ENCODE measurements around the gene ZBTB8A.
"Not testable (repeated sequence)": the region's sequence is repeated elsewhere in the genome, so short reads cannot be mapped to it uniquely, and the experiment has no call there.

Gene ZBTB8A

GRCh38 chr1:32503153-32503552, 36.1 kb upstream of the ZBTB8A start:
- FAIRE-seq (no peak), DNase-seq (ENCODE audit: insufficient read length, low spot score) (no peak)
- TF ChIP-seq POLR2A (IDR thresholded peaks at IDR 0.05; ENCODE audit: low read depth, low read length) (no peak), POU2F2 (IDR thresholded peaks at IDR 0.05; ENCODE audit: low read depth, low read length) (no peak), TAF1 (IDR thresholded peaks at IDR 0.05; ENCODE audit: low read depth, low read length) (no peak), POLR2AphosphoS5 (IDR thresholded peaks at IDR 0.05; ENCODE audit: low read depth, low read length) (no peak), SPI1 (IDR thresholded peaks at IDR 0.05; ENCODE audit: low read depth, low read length) (no peak)

GRCh38 chr1:32507021-32507420, 32.2 kb upstream of the ZBTB8A start:
- no peak for FAIRE-seq
- no peak for DNase-seq (ENCODE audit: insufficient read length, low spot score)
- TF ChIP-seq SPI1 (IDR thresholded peaks at IDR 0.05; ENCODE audit: low read depth, low read length) (no peak), PAX5 (IDR thresholded peaks at IDR 0.05; ENCODE audit: insufficient read depth, low read length, severe bottlenecking) (no peak), POLR2AphosphoS5 (IDR thresholded peaks at IDR 0.05; ENCODE audit: low read depth, low read length) (no peak), TAF1 (IDR thresholded peaks at IDR 0.05; ENCODE audit: low read depth, low read length) (no peak), POU2F2 (IDR thresholded peaks at IDR 0.05; ENCODE audit: low read depth, low read length) (no peak), POLR2A (IDR thresholded peaks at IDR 0.05; ENCODE audit: low read depth, low read length) (no peak)

GRCh38 chr1:32508761-32509160, 30.5 kb upstream of the ZBTB8A start:
- DNase-seq (ENCODE audit: insufficient read length, low spot score) (no peak), FAIRE-seq (no peak)
- TF ChIP-seq SPI1 (IDR thresholded peaks at IDR 0.05; ENCODE audit: low read depth, low read length) (no peak), POLR2A (IDR thresholded peaks at IDR 0.05; ENCODE audit: low read depth, low read length) (no peak), POLR2AphosphoS5 (IDR thresholded peaks at IDR 0.05; ENCODE audit: low read depth, low read length) (no peak), POU2F2 (IDR thresholded peaks at IDR 0.05; ENCODE audit: low read depth, low read length) (no peak), PAX5 (IDR thresholded peaks at IDR 0.05; ENCODE audit: insufficient read depth, low read length, severe bottlenecking) (no peak), TAF1 (IDR thresholded peaks at IDR 0.05; ENCODE audit: low read depth, low read length) (no peak)

GRCh38 chr1:32509939-32510338, 29.3 kb upstream of the ZBTB8A start:
- FAIRE-seq (no peak), DNase-seq (ENCODE audit: insufficient read length, low spot score) (no peak)
- TF ChIP-seq POU2F2 (IDR thresholded peaks at IDR 0.05; ENCODE audit: low read depth, low read length): no peak
- no peak for TF ChIP-seq SPI1 (IDR thresholded peaks at IDR 0.05; ENCODE audit: low read depth, low read length)
- no peak for TF ChIP-seq TAF1 (IDR thresholded peaks at IDR 0.05; ENCODE audit: low read depth, low read length)
- no peak for TF ChIP-seq PAX5 (IDR thresholded peaks at IDR 0.05; ENCODE audit: insufficient read depth, low read length, severe bottlenecking)
- TF ChIP-seq POLR2AphosphoS5 (IDR thresholded peaks at IDR 0.05; ENCODE audit: low read depth, low read length): no peak
- TF ChIP-seq POLR2A (IDR thresholded peaks at IDR 0.05; ENCODE audit: low read depth, low read length): no peak

- FAIRE-seq (no peak), DNase-seq (ENCODE audit: insufficient read length, low spot score) (no peak)
- TF ChIP-seq POLR2AphosphoS5 (IDR thresholded peaks at IDR 0.05; ENCODE audit: low read depth, low read length) (no peak), TAF1 (IDR thresholded peaks at IDR 0.05; ENCODE audit: low read depth, low read length) (no peak), PAX5 (IDR thresholded peaks at IDR 0.05; ENCODE audit: insufficient read depth, low read length, severe bottlenecking) (no peak), SPI1 (IDR thresholded peaks at IDR 0.05; ENCODE audit: low read depth, low read length) (no peak), POLR2A (IDR thresholded peaks at IDR 0.05; ENCODE audit: low read depth, low read length) (no peak), POU2F2 (IDR thresholded peaks at IDR 0.05; ENCODE audit: low read depth, low read length) (no peak)
These were observed 22.8 kb upstream of the ZBTB8A start for GRCh38 chr1:32516402-32516801.

GRCh38 chr1:32518976-32519375, 20.3 kb upstream of the ZBTB8A start:
- FAIRE-seq (no peak), DNase-seq (ENCODE audit: insufficient read length, low spot score) (no peak)
- no peak for TF ChIP-seq POU2F2 (IDR thresholded peaks at IDR 0.05; ENCODE audit: low read depth, low read length)
- TF ChIP-seq TAF1 (IDR thresholded peaks at IDR 0.05; ENCODE audit: low read depth, low read length): no peak

- TF ChIP-seq POU2F2 (IDR thresholded peaks at IDR 0.05; ENCODE audit: low read depth, low read length): no peak
- TF ChIP-seq PAX5 (IDR thresholded peaks at IDR 0.05; ENCODE audit: insufficient read depth, low read length, severe bottlenecking): no peak
- no peak for TF ChIP-seq SPI1 (IDR thresholded peaks at IDR 0.05; ENCODE audit: low read depth, low read length)
- TF ChIP-seq POLR2A (IDR thresholded peaks at IDR 0.05; ENCODE audit: low read depth, low read length): no peak
- TF ChIP-seq POLR2AphosphoS5 (IDR thresholded peaks at IDR 0.05; ENCODE audit: low read depth, low read length): no peak
- TF ChIP-seq TAF1 (IDR thresholded peaks at IDR 0.05; ENCODE audit: low read depth, low read length): no peak
- no peak for DNase-seq (ENCODE audit: insufficient read length, low spot score)
- FAIRE-seq: no peak
These were observed 18.1 kb upstream of the ZBTB8A start for GRCh38 chr1:32521165-32521564.

- TF ChIP-seq POLR2A (IDR thresholded peaks at IDR 0.05; ENCODE audit: low read depth, low read length) (no peak), POU2F2 (IDR thresholded peaks at IDR 0.05; ENCODE audit: low read depth, low read length) (no peak), POLR2AphosphoS5 (IDR thresholded peaks at IDR 0.05; ENCODE audit: low read depth, low read length) (no peak), PAX5 (IDR thresholded peaks at IDR 0.05; ENCODE audit: insufficient read depth, low read length, severe bottlenecking) (no peak), TAF1 (IDR thresholded peaks at IDR 0.05; ENCODE audit: low read depth, low read length) (no peak), SPI1 (IDR thresholded peaks at IDR 0.05; ENCODE audit: low read depth, low read length) (no peak)
- no peak for FAIRE-seq
- no peak for DNase-seq (ENCODE audit: insufficient read length, low spot score)
These were observed 14.2 kb upstream of the ZBTB8A start for GRCh38 chr1:32525053-32525452.

GRCh38 chr1:32525661-32526444, 13.4 kb upstream of the ZBTB8A start:
- DNase-seq (ENCODE audit: insufficient read length, low spot score): no peak
- no peak for FAIRE-seq
- TF ChIP-seq SPI1 (IDR thresholded peaks at IDR 0.05; ENCODE audit: low read depth, low read length): no peak
- no peak for TF ChIP-seq POLR2A (IDR thresholded peaks at IDR 0.05; ENCODE audit: low read depth, low read length)
- no peak for TF ChIP-seq POLR2AphosphoS5 (IDR thresholded peaks at IDR 0.05; ENCODE audit: low read depth, low read length)

- FAIRE-seq; DNase-seq (ENCODE audit: insufficient read length, low spot score): not testable (repeated sequence)
These were observed 10.7 kb upstream of the ZBTB8A start for GRCh38 chr1:32528550-32528949.
